Dermis blood vessel endothelial cell (primary cell): ENCODE results near the gene CENPT. TPM values are rescaled to one million over a fixed set of nuclear protein-coding genes. Genes with fewer than 3 reads are reported as not detected.

Experiments
- total RNA-seq: library from RNA; depleted of rRNA; stranded (reverse); fragments of >200 nt; gene quantifications from 2 replicates; pipeline ENCODE4 v1.2.3, GENCODE V29; 2014

Gene CENPT
- total RNA-seq, 1 donor from 2014 or later: 30.0 TPM

Other genes starting within 250 kb of the CENPT start
- 0.56 and 0.85 TPM in 2 replicates for gene CARMIL2, start 202.5 kb downstream of the CENPT start, total RNA-seq
- 14.5 and 17.8 TPM in 2 replicates for gene ACD, start 187.4 kb downstream of the CENPT start, total RNA-seq
- 6.3 and 7.0 TPM in 2 replicates for gene PARD6A, start 186.7 kb downstream of the CENPT start, total RNA-seq
- 18.1 and 20.1 TPM in 2 replicates for gene ENKD1, start 180.9 kb downstream of the CENPT start, total RNA-seq
- 3.7 and 3.9 TPM in 2 replicates for gene C16orf86, start 180.9 kb downstream of the CENPT start, total RNA-seq
- gene GFOD2, start 128.4 kb downstream of the CENPT start, total RNA-seq: 69.8 and 88.1 TPM in 2 replicates
- 8.2 and 13.5 TPM in 2 replicates for gene RANBP10, start 41.1 kb downstream of the CENPT start, total RNA-seq
- 0.47 and 0.85 TPM in 2 replicates for gene TSNAXIP1, start 40.8 kb downstream of the CENPT start, total RNA-seq
- gene THAP11, start 5.4 kb downstream of the CENPT start, total RNA-seq: 62.3 and 64.0 TPM in 2 replicates
- 176 and 260 TPM in 2 replicates for gene NUTF2, start 760 bp downstream of the CENPT start, total RNA-seq
- gene EDC4, start 25.4 kb upstream of the CENPT start, total RNA-seq: 58.2 and 85.1 TPM in 2 replicates
- gene NRN1L, start 37.2 kb upstream of the CENPT start, total RNA-seq: 0.14 and 0.51 TPM in 2 replicates
- gene PSKH1, start 45.6 kb upstream of the CENPT start, total RNA-seq: 24.7 and 30.8 TPM in 2 replicates
- gene CTRL, start 84.2 kb upstream of the CENPT start, total RNA-seq: 0.17 and 0.88 TPM in 2 replicates
- 46.8 and 95.8 TPM in 2 replicates for gene PSMB10, start 89.2 kb upstream of the CENPT start, total RNA-seq
- gene LCAT, start 96.4 kb upstream of the CENPT start, total RNA-seq: 3.3 and 6.5 TPM in 2 replicates
- gene SLC12A4, start 120.9 kb upstream of the CENPT start, total RNA-seq: 68.9 and 94.1 TPM in 2 replicates
- gene DPEP3, start 132.8 kb upstream of the CENPT start, total RNA-seq: not detected in 2 replicates
- 2.9 and 3.7 TPM in 2 replicates for gene DPEP2, start 151.8 kb upstream of the CENPT start, total RNA-seq
- gene DPEP2NB, start 168.2 kb upstream of the CENPT start, total RNA-seq: not detected in 2 replicates
- 15.1 and 19.5 TPM in 2 replicates for gene DDX28, start 175.5 kb upstream of the CENPT start, total RNA-seq
- gene DUS2, start 175.6 kb upstream of the CENPT start, total RNA-seq: 26.4 and 34.9 TPM in 2 replicates
- gene NFATC3, start 237.7 kb upstream of the CENPT start, total RNA-seq: 14.1 and 31.6 TPM in 2 replicates